Gastroesophageal sphincter (tissue), 3 donors: ENCODE data around the gene PRKN.
"Not testable (repeated sequence)": the region's sequence is repeated elsewhere in the genome, so short reads cannot be mapped to it uniquely, and the experiment has no call there.

Experiments used
- CTCF ChIP-seq, 4 experiments: fragments of 200-600 bp in 2 of 4; fragments of 450-650 bp in 2 of 4; sonication (generic) in 1 of 4; IDR thresholded peaks; one replicate each; pipeline ENCODE4 v1.5.1; 2017 to 2019; ENCODE audit warnings: antibody characterized with exemption in 4 of 4, mild to moderate bottlenecking in 2 of 4, moderate library complexity in 2 of 4
- EP300 ChIP-seq: sonication (generic); formaldehyde crosslinking; IDR thresholded peaks from one replicate; pipeline ENCODE4 v1.6.1; 2017; ENCODE audit warnings: antibody characterized with exemption, mild to moderate bottlenecking
- POLR2A ChIP-seq, 2 donors: fragments of 450-650 bp; IDR thresholded peaks; one replicate each; pipeline ENCODE4 v1.6.1; 2017; ENCODE audit warnings: antibody characterized with exemption in 2 of 2, mild to moderate bottlenecking in 2 of 2, moderate library complexity in 1 of 2
- POLR2AphosphoS5 ChIP-seq: sonication (generic); formaldehyde crosslinking; IDR thresholded peaks from one replicate; pipeline ENCODE4 v1.6.1; 2017; ENCODE audit warnings: antibody characterized with exemption

- TF ChIP-seq CTCF (IDR thresholded peaks at IDR 0.05); POLR2A (IDR thresholded peaks at IDR 0.05); EP300; POLR2AphosphoS5: not testable (repeated sequence)
Observed at GRCh38 chr6:161315246-161315917, 1412.2 kb downstream of the PRKN start.
